GM19395 (cell line): ENCODE measurements around the gene HOPX.
"Not testable (repeated sequence)": the region's sequence is repeated elsewhere in the genome, so short reads cannot be mapped to it uniquely, and the experiment has no call there.

ENCODE experiments used
- ATAC-seq: cut with Tn5 transposase; IDR thresholded peaks from one replicate; pipeline ENCODE4 v1.9.1; 2021; ENCODE audit warnings: mild to moderate bottlenecking, moderate library complexity; ENCODE audit not compliant: unreplicated experiment

The HOPX gene, protein sequence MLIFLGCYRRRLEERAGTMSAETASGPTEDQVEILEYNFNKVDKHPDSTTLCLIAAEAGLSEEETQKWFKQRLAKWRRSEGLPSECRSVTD

GRCh38 chr4:56681158-56681852 is at the start of gene HOPX:
TSS of gene HOPX (minus strand) at chr4:56681296. CDS start at chr4:56657816, 23,480 bp downstream.
- peak; percentile 72 for ATAC-seq

- no peak for ATAC-seq
Observed at GRCh38 chr4:56730097-56730496, 49.0 kb upstream of the HOPX start.

DNA sequence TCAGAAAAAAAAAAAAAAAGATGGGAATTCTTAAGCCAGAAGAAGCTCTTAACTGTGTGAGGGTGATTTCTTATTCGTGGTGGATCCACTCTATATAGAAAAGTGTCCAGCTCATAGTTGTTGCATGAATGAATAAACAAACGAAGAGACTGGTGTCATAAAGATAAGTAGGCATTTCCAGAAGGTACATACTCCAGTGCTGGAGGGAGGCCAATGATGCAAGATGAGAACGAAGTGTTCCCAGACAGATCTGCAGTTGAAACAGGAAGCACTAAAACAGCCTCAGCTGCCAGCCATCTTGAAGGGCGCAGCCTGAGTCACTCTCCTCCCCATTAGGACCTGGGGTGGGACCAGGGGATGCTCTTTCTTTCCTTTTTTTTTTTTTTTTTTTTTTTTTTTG is 47.4 kb upstream of the HOPX start:
- ATAC-seq, result no peak

DNA sequence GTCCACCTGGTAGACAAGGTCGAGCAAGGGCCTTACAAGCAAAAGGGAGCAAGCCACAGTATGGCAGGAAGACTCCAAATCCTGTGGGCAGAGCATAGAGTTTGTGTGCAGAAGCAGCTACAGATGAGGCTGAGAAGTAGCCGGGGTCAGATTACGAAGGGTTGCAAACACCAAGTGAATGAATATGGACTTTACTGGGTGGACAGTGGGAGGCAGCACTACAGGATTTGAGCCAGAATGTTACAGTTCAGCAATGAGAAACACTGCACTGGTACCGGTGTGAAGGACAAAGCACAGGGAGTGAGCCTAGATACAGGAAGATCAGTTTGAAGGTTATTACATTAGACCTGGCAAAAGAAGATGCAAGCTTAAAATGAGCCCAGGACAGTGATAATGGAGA is 46.1 kb upstream of the HOPX start:
- ATAC-seq, result no peak

GRCh38 chr4:56726593-56726992 is 45.5 kb upstream of the HOPX start:
- ATAC-seq, result not testable (repeated sequence)

- ATAC-seq, result no peak
Observed at GRCh38 chr4:56723659-56724230, 42.6 kb upstream of the HOPX start.

DNA sequence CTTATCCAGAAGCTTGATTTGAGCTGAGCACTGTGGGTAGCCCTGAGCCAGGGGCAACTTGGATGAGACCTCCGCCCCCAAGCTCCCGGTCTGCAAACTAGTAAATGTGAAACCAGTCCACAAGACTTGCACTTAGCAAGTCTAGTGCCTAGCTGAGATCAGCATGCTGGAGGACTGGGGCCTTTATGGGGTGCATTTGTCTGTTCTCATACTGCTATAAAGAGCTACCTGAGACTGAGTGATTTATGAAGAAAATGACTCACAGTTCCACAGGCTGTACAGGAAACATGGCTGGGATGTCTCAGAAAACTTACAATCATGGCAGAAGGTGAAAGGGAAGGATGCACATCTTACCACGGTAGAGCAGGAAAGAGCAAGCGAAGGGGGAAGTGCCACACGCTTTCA is 42.1 kb upstream of the HOPX start:
- ATAC-seq, result peak; percentile 66

DNA sequence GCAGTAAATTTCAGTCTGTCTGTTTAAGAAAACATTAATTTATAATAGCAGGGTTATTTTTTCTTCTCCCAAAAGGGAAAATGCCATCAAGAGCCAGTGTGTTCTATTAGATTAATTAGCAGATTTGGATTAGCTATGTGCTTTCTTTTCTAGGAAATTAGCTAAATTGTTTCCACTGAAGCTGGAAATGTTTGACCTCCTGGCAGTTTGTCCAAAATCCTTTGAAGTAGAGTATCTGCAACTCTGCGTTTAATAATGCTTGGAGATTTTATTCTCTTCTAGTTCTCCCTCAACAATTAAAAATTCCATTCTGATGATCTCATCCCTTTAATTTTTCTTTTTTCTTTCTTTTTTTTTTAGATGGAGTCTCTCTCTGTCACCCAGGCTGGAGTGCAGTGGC is 27.1 kb upstream of the HOPX start:
- no peak for ATAC-seq

- no peak for ATAC-seq
Observed at GRCh38 chr4:56705966-56706365, 24.9 kb upstream of the HOPX start.

DNA sequence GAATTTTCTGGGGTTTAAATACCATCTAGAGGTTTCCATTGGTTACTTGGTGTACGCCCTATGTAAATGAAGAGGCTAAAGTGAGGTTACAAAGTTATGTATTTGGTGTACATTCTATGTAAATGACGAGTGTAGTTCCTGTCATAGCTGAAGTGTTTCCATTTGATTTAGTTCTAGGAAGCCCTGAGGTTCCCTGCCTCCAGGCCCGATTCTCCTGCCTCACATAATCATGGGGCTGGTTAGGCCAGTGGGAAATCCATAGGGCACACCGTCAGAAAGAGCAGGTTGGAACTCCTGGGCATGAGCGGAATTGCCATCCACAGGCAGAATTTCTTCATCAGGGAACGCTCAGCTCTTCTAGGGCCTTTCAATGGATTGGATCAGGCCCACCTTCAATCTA is 24.2 kb upstream of the HOPX start:
- ATAC-seq, result no peak

- no peak for ATAC-seq
Observed at GRCh38 chr4:56704089-56704871, 23.2 kb upstream of the HOPX start.

- ATAC-seq, result no peak
Observed at GRCh38 chr4:56703378-56703777, 22.3 kb upstream of the HOPX start.

DNA sequence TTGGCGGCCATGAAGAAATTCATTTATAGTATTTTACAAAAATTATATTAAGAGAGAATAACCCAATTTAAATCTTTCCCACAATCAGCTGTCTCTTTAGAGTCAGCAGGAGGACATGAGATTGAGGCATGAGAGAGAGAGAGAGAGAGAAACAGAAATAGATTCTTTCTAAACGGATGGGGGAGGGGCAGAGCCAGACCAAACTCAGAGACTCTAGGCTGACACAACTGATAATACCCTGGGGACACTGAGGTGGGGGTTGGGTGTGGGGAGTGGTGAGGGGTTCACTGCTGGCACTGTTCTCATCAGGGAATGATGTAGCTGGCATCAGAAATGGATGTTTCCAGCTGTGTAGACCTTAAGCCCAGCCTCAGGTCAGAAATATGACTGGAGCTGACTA is 20.5 kb upstream of the HOPX start:
- no peak for ATAC-seq

DNA sequence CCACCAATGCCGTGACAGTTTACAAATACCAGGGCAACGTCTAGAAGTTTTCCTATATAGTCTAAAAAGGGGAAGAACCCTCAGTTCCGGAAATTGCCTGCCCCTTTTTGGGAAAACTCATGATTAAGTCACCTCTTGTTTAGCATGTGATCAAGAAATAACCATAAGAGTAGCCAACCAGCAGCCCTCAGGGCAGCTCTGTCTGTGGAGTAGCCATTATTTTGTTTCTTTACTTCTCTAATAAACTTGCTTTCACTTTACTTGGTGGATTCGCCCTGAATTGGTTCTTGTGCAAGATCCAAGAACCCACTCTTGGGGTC is 20.0 kb upstream of the HOPX start:
- no peak for ATAC-seq

DNA sequence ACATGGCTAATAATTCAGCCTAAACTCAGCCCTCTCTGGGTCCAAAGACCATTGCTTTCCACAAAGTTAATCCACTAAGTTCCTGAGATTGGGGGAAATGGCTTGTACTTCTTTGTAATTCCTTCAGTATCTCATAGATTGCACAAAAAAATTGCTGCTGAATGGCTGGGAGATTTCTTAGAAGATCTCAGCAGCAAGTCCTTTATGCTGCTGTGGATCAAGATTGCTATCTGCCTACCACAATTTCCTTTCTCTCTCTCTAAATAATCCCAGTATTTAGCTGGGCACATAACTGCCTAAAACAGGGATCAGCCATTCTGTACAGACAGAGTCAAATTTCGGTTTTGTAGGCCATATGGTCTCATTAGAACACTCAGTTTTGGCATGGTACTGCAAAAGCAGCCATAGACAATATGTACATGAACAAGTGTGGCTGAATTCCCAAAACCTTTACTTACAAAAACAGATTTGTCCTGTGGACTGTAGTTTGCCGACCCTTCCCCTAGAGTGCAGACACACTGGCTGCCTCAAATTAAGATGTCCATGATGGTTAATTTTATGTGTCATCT is 18.5 kb upstream of the HOPX start:
- ATAC-seq, result no peak

GRCh38 chr4:56698329-56698728 is 17.2 kb upstream of the HOPX start:
- ATAC-seq, result no peak

- no peak for ATAC-seq
Observed at GRCh38 chr4:56696056-56696455, 15.0 kb upstream of the HOPX start.

DNA sequence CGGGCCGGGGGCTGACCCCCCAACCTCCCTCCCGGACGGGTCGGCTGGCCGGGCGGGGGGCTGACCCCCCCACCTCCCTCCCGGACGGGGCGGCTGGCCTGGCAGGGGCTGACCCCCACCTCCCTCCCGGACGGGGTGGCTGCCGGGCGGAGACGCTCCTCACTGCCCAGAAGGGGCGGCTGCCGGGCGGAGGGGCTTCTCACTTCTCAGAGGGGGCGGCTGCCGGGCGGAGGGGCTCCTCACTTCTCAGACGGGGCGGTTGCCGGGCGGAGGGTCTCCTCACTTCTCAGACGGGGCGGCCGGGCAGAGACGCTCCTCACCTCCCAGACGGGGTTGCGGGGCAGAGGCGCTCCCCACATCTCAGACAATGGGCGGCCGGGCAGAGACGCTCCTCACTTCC is 12.4 kb upstream of the HOPX start:
- not testable (repeated sequence) for ATAC-seq

DNA sequence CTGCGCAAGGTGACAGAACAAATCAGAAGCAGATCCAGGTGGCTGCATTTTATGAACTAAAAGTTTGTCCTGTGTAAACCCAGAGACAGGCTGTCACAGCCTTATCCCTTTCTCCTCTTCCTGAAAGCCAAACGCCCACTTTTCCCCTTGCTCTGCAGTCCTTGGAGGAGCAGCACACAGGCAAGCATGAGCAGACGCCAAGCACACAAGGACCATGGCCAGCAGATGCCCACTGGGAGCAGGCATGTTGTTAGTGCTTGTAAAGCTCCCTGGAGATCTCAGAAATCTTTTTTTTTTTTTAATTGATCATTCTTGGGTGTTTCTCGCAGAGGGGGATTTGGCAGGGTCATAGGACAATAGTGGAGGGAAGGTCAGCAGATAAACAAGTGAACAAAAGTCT is 11.5 kb upstream of the HOPX start:
- no peak for ATAC-seq

DNA sequence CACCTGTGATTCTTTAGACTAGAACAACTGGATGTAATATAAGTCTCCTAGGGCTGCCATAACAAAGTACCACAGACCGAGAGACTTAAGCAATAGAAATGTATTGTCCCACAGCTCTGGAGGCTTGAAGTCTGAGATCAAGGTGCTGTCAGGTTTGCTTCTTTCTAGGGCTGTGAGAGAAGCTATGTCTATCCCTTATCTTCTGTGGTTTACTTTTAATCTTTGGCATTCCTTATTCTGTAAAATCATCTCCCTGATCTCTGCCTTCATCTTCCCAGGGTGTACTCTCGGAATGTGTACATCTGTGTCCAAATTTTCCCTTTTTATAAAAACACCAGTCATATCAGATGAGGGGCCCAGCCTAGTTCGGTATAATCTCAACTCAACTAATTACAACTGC is 10.3 kb upstream of the HOPX start:
- ATAC-seq, result no peak

GRCh38 chr4:56690393-56690792 is 9.3 kb upstream of the HOPX start:
- ATAC-seq, result no peak
